ENCODE results near the gene MLH1. TPM values are rescaled to one million over a fixed set of nuclear protein-coding genes. Genes with fewer than 3 reads are reported as not detected.

The MLH1 gene
- polyA plus RNA-seq, 2 of the 4 experiments (the other 2 are of a cell fraction), result 61.8 to 73.1 TPM

DNA sequence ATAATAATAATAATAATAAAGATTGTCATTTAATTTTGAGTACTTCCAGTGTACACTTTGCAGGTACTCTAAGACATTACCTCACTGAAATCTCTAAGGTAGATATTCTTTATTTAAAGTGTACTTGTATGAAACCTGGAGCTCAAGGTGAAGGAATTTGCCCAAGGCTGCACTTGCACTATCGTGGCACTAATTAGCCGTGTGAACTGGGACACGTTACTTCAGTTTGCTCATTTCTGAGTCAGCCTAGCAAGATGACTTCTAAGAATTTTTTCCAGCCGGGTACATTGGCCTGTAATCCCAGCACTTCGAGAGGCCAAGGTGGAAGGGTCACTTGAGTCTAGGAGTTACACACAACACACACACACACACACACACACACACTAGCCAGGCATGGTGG lies 33.5 kb downstream of the MLH1 start:
- H3K27ac ChIP-seq, result no peak overlapping the region

DNA sequence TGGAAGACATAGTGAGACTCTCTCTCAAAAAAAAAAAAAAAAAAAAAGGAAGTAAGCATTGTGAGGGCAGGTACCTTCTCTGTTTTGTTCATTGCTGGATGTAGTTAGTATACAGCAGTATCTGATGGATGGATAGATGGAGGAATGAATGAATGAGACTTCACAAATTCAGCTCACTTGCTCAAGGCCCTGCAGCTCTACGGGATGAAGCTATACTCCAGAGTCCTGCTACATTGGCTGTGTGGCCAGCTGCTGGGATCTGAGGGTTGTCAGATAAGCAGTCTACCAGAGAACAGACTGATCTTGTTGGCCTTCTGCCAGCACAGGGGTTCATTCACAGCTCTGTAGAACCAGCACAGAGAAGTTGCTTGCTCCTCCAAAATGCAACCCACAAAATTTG lies 35.0 kb downstream of the MLH1 start:
- 100% methylated on average over 1 of the region's 1 CpG for WGBS (ENCODE audit: missing lambda C conversion rate)
- TF ChIP-seq MAZ (IDR thresholded peaks at IDR 0.05; ENCODE audit: borderline replicate concordance, low read depth, low read length), result no peak
- no peak for TF ChIP-seq EP300 (IDR thresholded peaks at IDR 0.05)
- TF ChIP-seq FOXS1 (CRISPR knock-in tag; IDR thresholded peaks at IDR 0.05), result no peak
- TF ChIP-seq SMC3 (IDR thresholded peaks at IDR 0.05), result no peak
- Histone ChIP-seq H3K4me1 (peaks cover 5% of the 10 kb centered on the region; the same call in 1 of the 3 replicates), H3K4me3 (no peak overlapping the region), H3K9me3 (peaks cover 19% of the 10 kb centered on the region), H3K4me2 (no peak overlapping the region), H3K27ac (no peak overlapping the region)
- FAIRE-seq (no peak), ATAC-seq (no peak), DNase-seq (ENCODE audit: low read depth in 1 of 2, low spot score in 1 of 2) (no peak)
- ChIA-PET POLR2A (no interaction called here), CTCF (interaction anchor here (1.4 kb wide), 1 partner anchor 15 kb away, joined by 4 read pairs; no protein-coding TSS in a partner anchor)

More for the DNA sequence above, 33.5 kb downstream of the MLH1 start:
- FAIRE-seq (no peak), DNase-seq (ENCODE audit: low read depth in 1 of 2, low spot score in 1 of 2) (no peak), ATAC-seq (no peak)
- H3K9me3 ChIP-seq, result peaks cover 21% of the 10 kb centered on the region
- ChIA-PET CTCF (interaction anchor here (1.1 to 1.3 kb wide), 2 partner anchors 223 to 234 kb away, joined by 3 read pairs; no protein-coding TSS in a partner anchor), POLR2A (no interaction called here)
- no peak overlapping the region for H3K4me2 ChIP-seq
- WGBS (ENCODE audit: missing lambda C conversion rate), result 87% methylated on average over 5 of the region's 5 CpGs
- TF ChIP-seq RNF2 (IDR thresholded peaks at IDR 0.05; ENCODE audit: borderline replicate concordance, low read depth), result no peak
- no peak for TF ChIP-seq ZSCAN20 (CRISPR knock-in tag; IDR thresholded peaks at IDR 0.05)
- TF ChIP-seq RFX5 (IDR thresholded peaks at IDR 0.05), result no peak
- no peak for TF ChIP-seq HDAC2 (IDR thresholded peaks at IDR 0.05)
- no peak for TF ChIP-seq E2F6 (IDR thresholded peaks at IDR 0.05; ENCODE audit: borderline replicate concordance, low read depth)
- TF ChIP-seq, protein P1, sequence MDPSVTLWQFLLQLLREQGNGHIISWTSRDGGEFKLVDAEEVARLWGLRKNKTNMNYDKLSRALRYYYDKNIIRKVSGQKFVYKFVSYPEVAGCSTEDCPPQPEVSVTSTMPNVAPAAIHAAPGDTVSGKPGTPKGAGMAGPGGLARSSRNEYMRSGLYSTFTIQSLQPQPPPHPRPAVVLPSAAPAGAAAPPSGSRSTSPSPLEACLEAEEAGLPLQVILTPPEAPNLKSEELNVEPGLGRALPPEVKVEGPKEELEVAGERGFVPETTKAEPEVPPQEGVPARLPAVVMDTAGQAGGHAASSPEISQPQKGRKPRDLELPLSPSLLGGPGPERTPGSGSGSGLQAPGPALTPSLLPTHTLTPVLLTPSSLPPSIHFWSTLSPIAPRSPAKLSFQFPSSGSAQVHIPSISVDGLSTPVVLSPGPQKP (IDR thresholded peaks at IDR 0.05; ENCODE audit: low read depth, low read length), result no peak
- no peak for TF ChIP-seq EHMT2 (IDR thresholded peaks at IDR 0.05; ENCODE audit: low read depth)
- no peak for TF ChIP-seq ZFP36 (IDR thresholded peaks at IDR 0.05; ENCODE audit: borderline replicate concordance, partially characterized antibody)
- no peak for TF ChIP-seq SMC3 (IDR thresholded peaks at IDR 0.05)
- TF ChIP-seq EP300 (IDR thresholded peaks at IDR 0.05), result no peak
- no peak for TF ChIP-seq CEBPB (IDR thresholded peaks at IDR 0.05)
- TF ChIP-seq MAZ (IDR thresholded peaks at IDR 0.05; ENCODE audit: borderline replicate concordance, low read depth, low read length), result no peak
- TF ChIP-seq HOXA7 (CRISPR knock-in tag; IDR thresholded peaks at IDR 0.05), result no peak
- no peak for TF ChIP-seq MYC (IDR thresholded peaks at IDR 0.05; ENCODE audit: borderline replicate concordance, low read length)
- TF ChIP-seq POLR2AphosphoS2 (conservative IDR thresholded peaks at IDR 0.05; ENCODE audit: low read length), result no peak
- no peak for TF ChIP-seq HMGXB4 (CRISPR knock-in tag; IDR thresholded peaks at IDR 0.05; ENCODE audit: borderline replicate concordance)
- no peak for TF ChIP-seq CHD2 (IDR thresholded peaks at IDR 0.05; ENCODE audit: low read length, partially characterized antibody)
- TF ChIP-seq TFCP2L1 (CRISPR knock-in tag; IDR thresholded peaks at IDR 0.05), result no peak
- TF ChIP-seq CBX8 (IDR thresholded peaks at IDR 0.05), result no peak
- TF ChIP-seq CTCF (IDR thresholded peaks at IDR 0.05), result no peak
- peaks cover 5% of the 10 kb centered on the region; the same call in 1 of the 3 replicates for H3K4me1 ChIP-seq
- no peak overlapping the region for H3K4me3 ChIP-seq

All from A549 (cell line).